GM21515 (cell line): ENCODE measurements around the gene MOCS1.

Experiments used
- ATAC-seq: cut with Tn5 transposase; IDR thresholded peaks from one replicate; pipeline ENCODE4 v1.9.1; 2021; ENCODE audit not compliant: unreplicated experiment

Gene MOCS1

GRCh38 chr6:39925191-39925930, 8.9 kb downstream of the MOCS1 start:
- ATAC-seq: no peak

- ATAC-seq: no peak
Measured at GRCh38 chr6:39924283-39924682, 10.0 kb downstream of the MOCS1 start.

- no peak for ATAC-seq
Measured at GRCh38 chr6:39923861-39924260, 10.4 kb downstream of the MOCS1 start.

GRCh38 chr6:39923394-39923793, 10.9 kb downstream of the MOCS1 start:
- no peak for ATAC-seq

- ATAC-seq: no peak
Measured at GRCh38 chr6:39922821-39923220, 11.4 kb downstream of the MOCS1 start.

- no peak for ATAC-seq
Measured at GRCh38 chr6:39920157-39920556, 14.1 kb downstream of the MOCS1 start.

- ATAC-seq: no peak
Measured at GRCh38 chr6:39918831-39919230, 15.4 kb downstream of the MOCS1 start.

- no peak for ATAC-seq
Measured at GRCh38 chr6:39917981-39918380, 16.3 kb downstream of the MOCS1 start.

- ATAC-seq: no peak
Measured at GRCh38 chr6:39917329-39917728, 16.9 kb downstream of the MOCS1 start.

GRCh38 chr6:39915866-39916265, 18.4 kb downstream of the MOCS1 start:
- no peak for ATAC-seq

GRCh38 chr6:39914239-39914638, 20.0 kb downstream of the MOCS1 start:
- ATAC-seq: no peak

- ATAC-seq: no peak
Measured at GRCh38 chr6:39913391-39913916, 20.8 kb downstream of the MOCS1 start.

GRCh38 chr6:39912446-39912845, 21.8 kb downstream of the MOCS1 start:
- no peak for ATAC-seq

GRCh38 chr6:39911513-39912125, 22.6 kb downstream of the MOCS1 start:
- ATAC-seq: no peak

GRCh38 chr6:39910744-39911143, 23.5 kb downstream of the MOCS1 start:
- no peak for ATAC-seq

GRCh38 chr6:39910164-39910563, 24.1 kb downstream of the MOCS1 start:
- ATAC-seq: no peak

- ATAC-seq: no peak
Measured at GRCh38 chr6:39909701-39910100, 24.6 kb downstream of the MOCS1 start.

- no peak for ATAC-seq
Measured at GRCh38 chr6:39908838-39909583, 25.3 kb downstream of the MOCS1 start.

GRCh38 chr6:39907871-39908575, 26.2 kb downstream of the MOCS1 start:
- no peak for ATAC-seq

GRCh38 chr6:39906318-39906761, 27.9 kb downstream of the MOCS1 start:
- ATAC-seq: no peak

- no peak for ATAC-seq
Measured at GRCh38 chr6:39905640-39905975, 28.7 kb downstream of the MOCS1 start.
